HG03457 (cell line): ENCODE results near the gene KRTAP10-3.

Experiments
- ATAC-seq: cut with Tn5 transposase; IDR thresholded peaks from one replicate; pipeline ENCODE4 v1.9.1; 2021; ENCODE audit warnings: moderate number of reproducible peaks; ENCODE audit not compliant: unreplicated experiment

The KRTAP10-3 gene

DNA sequence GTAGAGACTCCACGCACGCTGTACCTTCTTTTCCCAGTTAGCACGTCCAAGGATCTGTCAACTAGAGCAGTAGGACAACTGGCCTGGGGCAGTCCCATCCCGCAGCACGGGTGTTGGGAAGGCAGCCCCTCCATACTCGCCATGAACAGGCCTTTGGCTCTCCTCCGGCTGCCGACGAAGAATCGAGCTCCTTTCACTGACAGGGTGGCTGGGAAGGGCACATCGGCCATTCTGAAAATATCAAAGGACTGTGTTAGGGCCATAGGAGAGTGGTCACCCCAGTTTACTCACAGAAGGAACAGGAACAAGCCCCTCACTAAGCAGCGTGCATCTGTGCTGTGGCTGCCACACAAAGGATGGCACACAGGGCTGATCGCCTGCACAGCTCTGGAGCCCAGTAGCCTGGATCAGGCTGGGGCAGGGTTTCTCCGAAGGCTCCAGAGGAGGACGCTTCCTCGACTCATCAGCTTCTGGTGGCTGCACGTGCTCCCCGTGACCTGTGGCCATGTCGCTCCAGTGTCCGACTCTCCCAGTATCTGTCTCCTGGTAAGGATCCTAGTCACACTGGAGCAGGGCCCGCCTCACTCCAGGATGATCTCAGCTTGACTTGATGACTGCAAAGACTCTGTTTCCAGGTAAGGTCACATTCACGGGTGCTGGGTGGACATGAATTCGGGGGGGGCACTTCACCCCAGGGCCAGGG lies 27.5 kb downstream of the KRTAP10-3 start:
- ATAC-seq: no peak

GRCh38 chr21:44530221-44530902 lies 28.2 kb downstream of the KRTAP10-3 start:
- ATAC-seq: no peak

DNA sequence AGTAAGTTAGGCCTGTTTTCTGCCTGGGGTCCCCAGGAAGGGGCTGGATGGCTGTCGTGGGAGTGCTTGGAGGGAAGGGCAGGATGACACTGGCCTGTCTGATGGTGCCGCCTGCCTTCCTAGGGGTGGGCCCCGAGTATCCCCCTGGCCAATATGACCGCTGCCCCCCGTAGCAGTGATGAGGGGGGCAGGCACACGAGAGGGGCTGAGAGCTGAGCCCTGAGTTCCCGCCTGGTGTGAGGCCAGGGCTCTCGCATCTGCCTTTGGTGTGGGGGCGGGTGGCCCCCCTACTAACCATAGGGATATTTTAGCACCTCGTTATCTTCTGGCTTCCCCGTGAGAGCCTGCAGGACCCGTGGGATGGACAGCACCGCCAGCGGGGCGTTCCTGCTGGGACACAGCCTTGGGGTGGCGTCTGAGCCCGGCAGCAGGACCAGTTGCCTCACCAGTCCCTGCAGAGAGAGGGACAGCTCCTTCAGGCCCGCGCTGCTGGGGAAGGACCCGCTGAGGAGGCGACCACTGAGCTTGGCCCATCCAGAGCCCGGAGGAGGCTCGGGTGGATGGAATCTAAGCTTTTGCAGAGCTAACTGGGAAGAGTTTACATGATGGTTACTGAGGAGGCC lies 29.0 kb downstream of the KRTAP10-3 start:
- ATAC-seq: no peak

- ATAC-seq: no peak
Measured at GRCh38 chr21:44529011-44529421, 29.6 kb downstream of the KRTAP10-3 start.

DNA sequence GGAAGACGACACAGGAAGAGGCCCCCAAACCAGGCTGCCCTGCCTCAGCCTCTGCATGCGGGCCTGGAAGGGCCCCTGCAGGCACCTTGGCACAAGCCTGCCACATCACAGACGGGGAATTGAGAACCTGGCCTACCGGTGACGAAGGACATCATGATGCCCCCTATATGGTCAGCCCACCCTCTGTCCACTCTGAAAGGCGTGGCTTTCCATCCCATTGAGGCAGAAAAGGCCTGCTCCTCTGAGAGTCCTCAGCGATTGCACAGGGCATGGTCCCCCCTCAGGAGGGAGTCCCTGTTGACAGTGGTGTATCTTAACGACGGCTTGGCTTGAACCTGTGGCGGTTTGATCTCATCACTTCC lies 30.0 kb downstream of the KRTAP10-3 start:
- no peak for ATAC-seq

- ATAC-seq: no peak
Measured at GRCh38 chr21:44527983-44528633, 30.5 kb downstream of the KRTAP10-3 start.

DNA sequence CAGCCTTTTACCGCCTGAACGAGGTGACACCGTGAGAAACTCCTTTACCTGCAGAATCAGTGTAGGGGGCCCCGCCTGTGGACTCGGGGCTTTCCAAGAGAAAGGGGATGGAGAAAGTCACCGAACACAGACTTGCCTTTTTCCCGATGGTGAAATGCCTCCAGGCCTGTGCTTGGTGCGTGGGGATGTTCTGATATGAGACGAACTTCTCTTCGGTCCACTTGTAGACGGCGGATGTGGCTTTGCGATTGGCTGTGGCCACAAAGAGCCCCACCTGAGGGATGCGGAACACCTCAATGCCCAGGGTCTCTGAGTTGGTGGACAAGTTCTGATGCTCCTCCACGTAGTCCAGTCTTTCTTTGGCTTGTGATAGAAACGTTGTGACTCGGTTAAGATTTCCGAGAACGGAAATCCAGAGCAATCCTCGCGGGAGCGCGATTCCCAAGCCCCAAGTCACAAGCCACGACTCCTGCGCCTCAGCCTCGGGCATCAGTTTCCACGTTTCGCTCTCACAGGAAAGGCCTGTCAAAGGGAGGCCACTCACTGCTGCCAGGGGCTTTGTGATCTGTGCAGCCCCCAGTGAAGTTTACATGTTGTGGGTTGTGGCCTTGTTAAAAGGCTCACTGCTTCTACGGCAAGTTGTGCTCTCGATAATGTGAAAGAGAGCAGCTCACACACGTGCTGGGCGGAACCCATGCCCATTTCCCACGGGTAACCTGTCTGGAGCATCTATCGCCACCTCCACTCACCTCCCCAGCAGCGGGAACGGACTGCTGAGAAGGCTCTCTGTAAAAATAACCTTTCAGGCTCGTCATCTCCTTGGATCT lies 31.2 kb downstream of the KRTAP10-3 start:
- ATAC-seq: no peak

- no peak for ATAC-seq
Measured at GRCh38 chr21:44526096-44526997, 32.2 kb downstream of the KRTAP10-3 start.

DNA sequence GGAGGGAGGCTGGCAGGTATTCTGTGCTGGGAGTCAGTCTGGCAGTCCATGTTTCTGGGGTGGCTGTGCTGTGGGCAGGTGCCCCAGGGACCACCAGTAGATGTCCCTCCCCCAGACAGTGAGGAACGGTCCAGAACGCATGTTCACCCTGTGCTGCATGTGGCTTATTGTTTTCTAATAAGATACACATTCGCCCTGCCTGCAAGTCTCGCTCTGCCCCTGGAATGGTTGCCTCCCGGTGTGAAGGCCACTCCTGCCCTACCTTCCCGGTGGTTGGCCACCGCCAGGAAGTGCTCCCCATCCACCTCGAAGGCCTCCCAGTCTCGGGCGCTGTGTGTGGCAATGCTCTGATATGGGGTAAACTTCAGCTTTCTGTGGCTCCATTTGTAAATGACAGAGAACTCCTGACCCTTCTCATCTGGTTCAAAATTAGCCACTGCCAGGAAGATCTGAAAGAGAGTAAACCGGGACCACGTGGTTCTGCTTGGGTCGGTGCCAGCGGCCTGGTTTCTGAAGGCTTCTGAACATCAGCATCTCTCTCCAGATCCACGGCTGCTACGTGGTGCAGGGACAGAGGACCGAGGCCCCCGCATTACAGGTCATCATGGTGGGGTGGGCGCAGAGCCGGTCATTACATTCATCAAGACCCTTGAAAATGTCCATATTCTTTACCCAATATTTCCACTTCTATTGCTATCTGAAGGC lies 33.1 kb downstream of the KRTAP10-3 start:
- ATAC-seq: no peak

GRCh38 chr21:44524414-44525371 lies 33.9 kb downstream of the KRTAP10-3 start:
- no peak for ATAC-seq

DNA sequence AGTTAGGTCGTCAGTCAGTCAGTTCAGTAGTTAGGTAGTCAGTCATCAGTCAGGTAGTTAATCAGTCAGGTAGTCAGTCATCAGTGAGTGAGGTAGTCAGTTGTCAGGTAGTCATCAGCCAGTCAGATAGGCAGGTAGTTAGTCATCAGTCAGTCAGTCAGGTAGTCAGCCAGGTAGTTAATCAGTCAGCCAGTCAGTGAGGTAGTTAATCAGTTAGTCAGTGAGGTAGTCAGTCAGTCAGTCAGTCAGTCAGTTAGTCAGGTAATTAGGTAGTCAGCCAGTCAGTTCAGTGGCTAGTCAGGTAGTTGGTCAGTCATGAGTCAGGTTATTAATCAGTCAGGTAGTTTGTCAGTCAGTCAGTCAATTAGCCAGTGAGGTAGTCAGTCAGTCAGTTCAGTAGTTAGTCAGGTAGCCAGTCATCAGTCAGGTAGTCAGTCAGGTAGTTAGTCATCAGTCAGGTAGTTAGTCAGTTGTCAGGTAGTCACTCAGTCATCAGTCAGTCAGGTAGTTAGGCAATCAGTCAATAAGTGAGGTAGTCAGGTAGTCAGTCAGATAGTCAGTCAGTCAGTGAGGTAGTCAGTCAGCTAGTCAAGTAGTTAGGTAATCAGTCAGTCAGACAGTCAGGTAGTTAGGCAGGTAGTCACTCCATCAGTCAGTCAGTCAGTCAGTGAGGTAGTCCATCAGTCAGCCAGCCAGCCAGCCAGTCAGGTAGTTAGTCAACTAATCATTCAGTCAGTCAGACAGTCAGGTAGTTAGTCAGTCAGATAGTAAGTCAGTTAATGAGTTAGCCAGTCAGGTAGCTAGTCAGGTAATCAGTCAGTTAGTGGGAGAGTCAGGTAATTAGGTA lies 34.8 kb downstream of the KRTAP10-3 start:
- no peak for ATAC-seq

GRCh38 chr21:44522753-44523204 lies 35.8 kb downstream of the KRTAP10-3 start:
- ATAC-seq: no peak

- no peak for ATAC-seq
Measured at GRCh38 chr21:44521928-44522752, 36.5 kb downstream of the KRTAP10-3 start.

- no peak for ATAC-seq
Measured at GRCh38 chr21:44521301-44521927, 37.2 kb downstream of the KRTAP10-3 start.
